HCT116 (cell line): ENCODE data around the gene SMIM20. TPM values are rescaled to one million over a fixed set of nuclear protein-coding genes. Genes with fewer than 3 reads are reported as not detected.

Experiments
- ATAC-seq: fragments of 200-7000 bp; cut with Tn5 transposase; 2 replicates; pipeline ENCODE4 v1.9.1; 2020; ENCODE audit warnings: mild to moderate bottlenecking, moderate library complexity
- BruUV-seq: library from RNA; stranded (reverse); fragments of 400-500 nt; replicated peaks from 2 replicates; lab custom pipeline; 2021; lab: Mats Ljungman, UMichigan
- CTCF ChIA-PET: fragments of 300-600 bp; sonication (Branson Sonifier 250); formaldehyde crosslinking; loops from one replicate; lab custom pipeline; 2021; ENCODE audit warnings: antibody characterized with exemption; lab: Charles Lee
- POLR2A ChIA-PET: fragments of 300-600, 350-600 bp; sonication (Branson Sonifier 250); formaldehyde crosslinking; loops from one replicate; lab custom pipeline; 2021; ENCODE audit warnings: antibody characterized with exemption; lab: Charles Lee
- RAD21 ChIA-PET, 2 experiments: fragments of 300-600 bp; sonication (Branson Sonifier 250); formaldehyde crosslinking; loops; one replicate each; lab custom pipeline; 2023; ENCODE audit warnings: low total read pairs in 2 of 2; ENCODE audit not compliant: uncharacterized antibody in 2 of 2, unreplicated experiment in 2 of 2, low non-redundant PET in 1 of 2; lab: Charles Lee
- DNase-seq: peaks from one replicate; pipeline ENCODE4 v3.0.0-alpha.2; 2010; ENCODE audit warnings: low read depth, low spot score
- H2AFZ ChIP-seq: fragments of 200-600 bp; shearing (Covaris generic), sonication (generic); 2 replicates; pipeline ENCODE4 v1.6.1; 2017; ENCODE audit warnings: low read depth, mixed run types, mixed read lengths, antibody characterized with exemption, low read length; ENCODE audit not compliant: poor library complexity, severe bottlenecking
- H3K27ac ChIP-seq: 2 replicates; pipeline ENCODE4 v1.5.1; 2012; ENCODE audit warnings: low read depth, low read length
- H3K27me3 ChIP-seq: fragments of 200-600 bp; sonication (generic); 2 replicates; pipeline ENCODE4 v1.6.1; 2016; ENCODE audit warnings: mixed run types, low read length, mixed read lengths; ENCODE audit not compliant: insufficient read depth
- H3K36me3 ChIP-seq, 2 experiments: fragments of 200-500 bp in 1 of 2; fragments of 200-600 bp in 1 of 2; sonication (Bioruptor generic) in 1 of 2; sonication (generic) in 1 of 2; 2 replicates each; pipeline versions ENCODE4 v1.5.1 to v1.6.1; 2014 to 2016; ENCODE audit warnings: low read length in 2 of 2, inconsistent platforms in 1 of 2, mixed read lengths in 1 of 2, mixed run types in 1 of 2; ENCODE audit not compliant: insufficient read depth in 2 of 2, control insufficient read depth in 1 of 2
- H3K4me1 ChIP-seq, 2 experiments: fragments of 200-600 bp in 1 of 2; sonication (generic) in 1 of 2; 2 replicates each; pipeline versions ENCODE4 v1.5.1 to v1.6.1; 2012 to 2017; ENCODE audit warnings: low read length in 2 of 2, inconsistent platforms in 1 of 2, mild to moderate bottlenecking in 1 of 2, mixed read lengths in 1 of 2, mixed run types in 1 of 2, moderate library complexity in 1 of 2; ENCODE audit not compliant: insufficient read depth in 2 of 2, control insufficient read depth in 1 of 2
- H3K4me2 ChIP-seq: fragments of 200-600 bp; sonication (generic); 2 replicates; pipeline ENCODE4 v1.6.1; 2017; ENCODE audit warnings: mixed run types, low read length, mixed read lengths
- H3K4me3 ChIP-seq, 2 experiments: fragments of 200-600 bp in 1 of 2; sonication (generic) in 1 of 2; replicated peaks in 1 of 2; 2 replicates each; pipeline ENCODE4 v1.5.1; 2011 to 2016; ENCODE audit warnings: low read length in 2 of 2, control low read depth in 1 of 2, low read depth in 1 of 2, mild to moderate bottlenecking in 1 of 2, mixed read lengths in 1 of 2, mixed run types in 1 of 2
- H3K79me2 ChIP-seq: fragments of 200-600 bp; sonication (generic); 2 replicates; pipeline ENCODE4 v1.6.1; 2017; ENCODE audit warnings: mild to moderate bottlenecking, mixed run types, low read length, moderate library complexity, mixed read lengths; ENCODE audit not compliant: insufficient read depth
- H3K9ac ChIP-seq: fragments of 200-600 bp; sonication (generic); 2 replicates; pipeline ENCODE4 v1.6.1; 2016; ENCODE audit warnings: low read length, mixed read lengths
- H3K9me2 ChIP-seq: fragments of 200-600 bp; sonication (generic), shearing (Covaris generic); 2 replicates; pipeline ENCODE4 v1.6.1; 2017; ENCODE audit warnings: mixed run types, mild to moderate bottlenecking, moderate library complexity; ENCODE audit not compliant: insufficient read depth
- H3K9me3 ChIP-seq, 2 experiments: fragments of 200-500 bp in 1 of 2; fragments of 200-600 bp in 1 of 2; sonication (Bioruptor generic) in 1 of 2; sonication (generic) in 1 of 2; 2 replicates each; pipeline ENCODE4 v1.6.1; 2014 to 2017; ENCODE audit warnings: low read length in 2 of 2, mixed read lengths in 2 of 2, inconsistent platforms in 1 of 2, low read depth in 1 of 2, mild to moderate bottlenecking in 1 of 2, mixed run types in 1 of 2, moderate library complexity in 1 of 2; ENCODE audit not compliant: control insufficient read depth in 1 of 2, insufficient read depth in 1 of 2
- H4K20me1 ChIP-seq: fragments of 200-600 bp; sonication (generic), shearing (Covaris generic); 2 replicates; pipeline ENCODE4 v1.6.1; 2017; ENCODE audit warnings: mixed run types, mild to moderate bottlenecking, moderate library complexity; ENCODE audit not compliant: insufficient read depth
- CEBPB ChIP-seq: IDR thresholded peaks from 2 replicates; pipeline ENCODE4 v1.6.1; 2012; ENCODE audit warnings: low read depth
- EZH2 ChIP-seq: fragments of 200-600 bp; sonication (generic); IDR thresholded peaks from 2 replicates; pipeline ENCODE4 v1.6.1; 2017; ENCODE audit warnings: antibody characterized with exemption, mixed run types
- EZH2phosphoT487 ChIP-seq: fragments of 200-600 bp; IDR thresholded peaks from 2 replicates; pipeline ENCODE4 v1.6.1; 2018; ENCODE audit warnings: antibody characterized with exemption, borderline replicate concordance
- POLR2A ChIP-seq: IDR thresholded peaks from 2 replicates; pipeline ENCODE4 v1.7.0; 2011; ENCODE audit warnings: borderline replicate concordance; ENCODE audit not compliant: insufficient read depth, insufficient read length; ENCODE audit errors: extremely low read depth
- REST ChIP-seq: IDR thresholded peaks from 2 replicates; pipeline ENCODE4 v1.6.1; 2012; ENCODE audit warnings: low read depth
- SRF ChIP-seq: IDR thresholded peaks from 2 replicates; pipeline ENCODE4 v1.6.1; 2012; ENCODE audit warnings: low read depth
- ZBTB33 ChIP-seq: IDR thresholded peaks from 2 replicates; pipeline ENCODE4 v1.6.1; 2011; ENCODE audit warnings: mild to moderate bottlenecking, low read length, moderate library complexity; ENCODE audit not compliant: insufficient replicate concordance; ENCODE audit errors: extremely low read depth
- ZFX ChIP-seq: fragments of 450-650 bp; IDR thresholded peaks from 2 replicates; pipeline ENCODE4 v1.6.1; 2017
- intact Hi-C: fragments of 100-400 bp; cut with micrococcal nuclease; formaldehyde crosslinking; loops from 2 replicates; pipeline ENCODE4 v1.10.0; 2022
- total RNA-seq: library from RNA; stranded (reverse); gene quantifications from one replicate; pipeline ENCODE4 v1.2.1, GENCODE V29; 2021; ENCODE audit not compliant: unreplicated experiment

The SMIM20 gene
- total RNA-seq, 1 experiment from 2014 or later: 36.9 TPM

- Histone ChIP-seq H3K79me2 (peaks cover 50% of the 10 kb centered on the region), H3K4me3 (no peak overlapping the region), H3K9me2 (no peaks in the 10 kb centered on the region), H3K4me1 (peaks cover 7 to 22% of the 10 kb centered on the region in 2 experiments; a peak in 3 of 4 replicates), H3K27me3 (no peaks in the 10 kb centered on the region), H3K9me3 (no peaks in the 10 kb centered on the region), H4K20me1 (no peaks in the 10 kb centered on the region), H3K4me2 (no peak overlapping the region), H2AFZ (no peak overlapping the region), H3K9ac (no peak overlapping the region), H3K36me3 (no peaks in the 10 kb centered on the region), H3K27ac (no peak overlapping the region)
- TF ChIP-seq SRF: no peak
- TF ChIP-seq CEBPB: no peak
- TF ChIP-seq EZH2: no peak
- TF ChIP-seq REST: no peak
- no peak for TF ChIP-seq ZFX
- no peak for TF ChIP-seq ZBTB33
- TF ChIP-seq POLR2A: no peak
- TF ChIP-seq EZH2phosphoT487: no peak
- ChIA-PET CTCF (no interaction called here), POLR2A (no interaction called here), RAD21 (no interaction called here)
- ATAC-seq: no peak
- BruUV-seq: no TSS peak
- DNase-seq: no peak
- intact Hi-C loops: no loop called here
These were observed 2.9 kb downstream of the SMIM20 start for GRCh38 chr4:25916870-25917269.
